ENCODE measurements around the gene FAM216A. TPM values are rescaled to one million over a fixed set of nuclear protein-coding genes. Genes with fewer than 3 reads are reported as not detected.

The FAM216A gene
- total and polyA plus RNA-seq, 4 experiments from 2014 or later: 7.5 to 16.9 (median 12.7) TPM

- Histone ChIP-seq H3K9me3 (ENCODE audit: control insufficient read depth in 1 of 2, low read length in 2 of 2) (no peaks in the 10 kb centered on the region), H3K4me1 (ENCODE audit: insufficient read depth, low read length) (no peaks in the 10 kb centered on the region), H3K27ac (ENCODE audit: low read depth, low read length) (no peak overlapping the region), H3K27me3 (ENCODE audit: insufficient read depth, low read length) (no peaks in the 10 kb centered on the region), H3K36me3 (ENCODE audit: insufficient read depth, low read length) (no peaks in the 10 kb centered on the region), H3K4me3 (ENCODE audit: low read length in 2 of 2) (no peak overlapping the region)
- intact Hi-C loops (cut with micrococcal nuclease): no loop called here
- Mint-ChIP-seq H3K4me3 (no peak overlapping the region), H3K4me1 (peaks cover 0 to 6% (median 3%) of the 10 kb centered on the region in 4 donors), H3K9me3 (no peaks in the 10 kb centered on the region), H3K36me3 (peaks cover 24 to 29% of the 10 kb centered on the region in 2 donors), H3K27ac (peak overlapping the region in 3 of 7 donors; percentile 7 to 49 (median 19)), H3K27me3 (no peaks in the 10 kb centered on the region)
- no peak for DNase-seq
- ChIA-PET CTCF (ENCODE audit: partially characterized antibody) (interaction anchor here (0.7 to 4.3 kb wide), 3 partner anchors 9 to 73 kb away, joined by 3 to 27 read pairs (median 3); no protein-coding TSS in a partner anchor), POLR2A (ENCODE audit: partially characterized antibody) (interaction anchor here (0.6 to 0.7 kb wide), 2 partner anchors 60 to 63 kb away, joined by 3 to 4 read pairs; partner anchors contain the start of genes FAM216A and GPN3)
Observed at GRCh38 chr12:110528277-110528839, 59.7 kb downstream of the FAM216A start.

- no peak overlapping the region for H3K4me3 ChIP-seq (ENCODE audit: low read length in 2 of 2)
- intact Hi-C loops (cut with micrococcal nuclease): no loop called here
- H3K9me3 ChIP-seq (ENCODE audit: control insufficient read depth in 1 of 2, low read length in 2 of 2): no peaks in the 10 kb centered on the region
- H3K27ac ChIP-seq (ENCODE audit: low read depth, low read length): no peak overlapping the region
- no peak for DNase-seq
- H3K4me3 Mint-ChIP-seq: no peak overlapping the region
- H3K27me3 ChIP-seq (ENCODE audit: insufficient read depth, low read length): no peaks in the 10 kb centered on the region
- ChIA-PET POLR2A (ENCODE audit: partially characterized antibody) (interaction anchor here (1.1 kb wide), 1 partner anchor 28 kb away, joined by 4 read pairs; the partner anchor contains the start of gene RAD9B), CTCF (ENCODE audit: partially characterized antibody) (no interaction called here)
- peaks cover 0 to 2% (median 0%) of the 10 kb centered on the region in 8 donors for H3K9me3 Mint-ChIP-seq
- H3K36me3 Mint-ChIP-seq: peaks cover 30 to 40% of the 10 kb centered on the region in 2 donors
- H3K27me3 Mint-ChIP-seq: no peaks in the 10 kb centered on the region
- peaks cover 4% of the 10 kb centered on the region for H3K36me3 ChIP-seq (ENCODE audit: insufficient read depth, low read length)
- peak overlapping the region in 1 of 7 donors; percentile 18 for H3K27ac Mint-ChIP-seq
- H3K4me1 Mint-ChIP-seq: peaks cover 1 to 6% (median 3%) of the 10 kb centered on the region in 4 donors
- no peaks in the 10 kb centered on the region for H3K4me1 ChIP-seq (ENCODE audit: insufficient read depth, low read length)
Observed at GRCh38 chr12:110530511-110530910, 61.9 kb downstream of the FAM216A start.

GRCh38 chr12:110531741-110532333 is 63.2 kb downstream of the FAM216A start:
- H3K27me3 ChIP-seq (ENCODE audit: insufficient read depth, low read length): no peaks in the 10 kb centered on the region
- no peak overlapping the region for H3K27ac ChIP-seq (ENCODE audit: low read depth, low read length)
- intact Hi-C loops (cut with micrococcal nuclease): no loop called here
- ChIA-PET CTCF (ENCODE audit: partially characterized antibody) (interaction anchor here (1.1 to 3.9 kb wide), 2 partner anchors 20 to 70 kb away, joined by 7 to 25 read pairs; no protein-coding TSS in a partner anchor), POLR2A (ENCODE audit: partially characterized antibody) (interaction anchor here (1.6 kb wide), 1 partner anchor 20 kb away, joined by 3 read pairs; no protein-coding TSS in a partner anchor)
- peak overlapping the region in 3 of 7 donors; percentile 1 to 28 (median 24) for H3K27ac Mint-ChIP-seq
- no peaks in the 10 kb centered on the region for H3K9me3 ChIP-seq (ENCODE audit: control insufficient read depth in 1 of 2, low read length in 2 of 2)
- no peaks in the 10 kb centered on the region for H3K4me1 ChIP-seq (ENCODE audit: insufficient read depth, low read length)
- peaks cover 0 to 2% (median 0%) of the 10 kb centered on the region in 8 donors for H3K9me3 Mint-ChIP-seq
- H3K4me3 Mint-ChIP-seq: no peak overlapping the region
- DNase-seq: no peak
- no peak overlapping the region for H3K4me3 ChIP-seq (ENCODE audit: low read length in 2 of 2)
- no peaks in the 10 kb centered on the region for H3K27me3 Mint-ChIP-seq
- H3K36me3 Mint-ChIP-seq: peaks cover 38 to 52% of the 10 kb centered on the region in 2 donors
- peaks cover 17% of the 10 kb centered on the region for H3K36me3 ChIP-seq (ENCODE audit: insufficient read depth, low read length)
- peaks cover 1 to 6% (median 3%) of the 10 kb centered on the region in 4 donors for H3K4me1 Mint-ChIP-seq

- ChIA-PET POLR2A (ENCODE audit: partially characterized antibody) (interaction anchor here (0.6 to 1.6 kb wide), 2 partner anchors 19 to 64 kb away, joined by 3 read pairs; partner anchors contain the start of gene FAM216A), CTCF (ENCODE audit: partially characterized antibody) (interaction anchor here (1.1 to 3.9 kb wide), 2 partner anchors 19 to 69 kb away, joined by 7 to 25 read pairs; no protein-coding TSS in a partner anchor)
- no peak for DNase-seq
- Mint-ChIP-seq H3K27me3 (no peaks in the 10 kb centered on the region), H3K4me3 (no peak overlapping the region), H3K9me3 (peaks cover 0 to 2% (median 0%) of the 10 kb centered on the region in 8 donors), H3K36me3 (peaks cover 44 to 58% of the 10 kb centered on the region in 2 donors), H3K27ac (no peak overlapping the region), H3K4me1 (peaks cover 1 to 6% (median 3%) of the 10 kb centered on the region in 4 donors)
- no peaks in the 10 kb centered on the region for H3K4me1 ChIP-seq (ENCODE audit: insufficient read depth, low read length)
- H3K36me3 ChIP-seq (ENCODE audit: insufficient read depth, low read length): peaks cover 24% of the 10 kb centered on the region
- intact Hi-C loops (cut with micrococcal nuclease): no loop called here
- no peak overlapping the region for H3K4me3 ChIP-seq (ENCODE audit: low read length in 2 of 2)
- no peaks in the 10 kb centered on the region for H3K27me3 ChIP-seq (ENCODE audit: insufficient read depth, low read length)
- no peaks in the 10 kb centered on the region for H3K9me3 ChIP-seq (ENCODE audit: control insufficient read depth in 1 of 2, low read length in 2 of 2)
- H3K27ac ChIP-seq (ENCODE audit: low read depth, low read length): no peak overlapping the region
Observed at GRCh38 chr12:110532644-110533043, 64.0 kb downstream of the FAM216A start.

GRCh38 chr12:110533607-110534006 is 65.0 kb downstream of the FAM216A start:
- Histone ChIP-seq H3K27me3 (ENCODE audit: insufficient read depth, low read length) (no peaks in the 10 kb centered on the region), H3K36me3 (ENCODE audit: insufficient read depth, low read length) (peaks cover 33% of the 10 kb centered on the region), H3K27ac (ENCODE audit: low read depth, low read length) (no peak overlapping the region), H3K4me1 (ENCODE audit: insufficient read depth, low read length) (no peaks in the 10 kb centered on the region), H3K9me3 (ENCODE audit: control insufficient read depth in 1 of 2, low read length in 2 of 2) (no peaks in the 10 kb centered on the region), H3K4me3 (ENCODE audit: low read length in 2 of 2) (no peak overlapping the region)
- peak overlapping the region in 2 of 7 donors; percentile 18 to 43 for H3K27ac Mint-ChIP-seq
- peaks cover 0 to 6% (median 2%) of the 10 kb centered on the region in 4 donors for H3K4me1 Mint-ChIP-seq
- H3K9me3 Mint-ChIP-seq: peaks cover 0 to 2% (median 0%) of the 10 kb centered on the region in 8 donors
- H3K27me3 Mint-ChIP-seq: no peaks in the 10 kb centered on the region
- no peak for DNase-seq
- H3K4me3 Mint-ChIP-seq: no peak overlapping the region
- H3K36me3 Mint-ChIP-seq: peaks cover 48 to 65% of the 10 kb centered on the region in 2 donors
- ChIA-PET CTCF (ENCODE audit: partially characterized antibody) (interaction anchor here (0.6 to 3.9 kb wide), 3 partner anchors 18 to 68 kb away, joined by 4 to 25 read pairs (median 4); no protein-coding TSS in a partner anchor), POLR2A (ENCODE audit: partially characterized antibody) (interaction anchor here (1.1 kb wide), 1 partner anchor 8 kb away, joined by 3 read pairs; no protein-coding TSS in a partner anchor)
- intact Hi-C loops (cut with micrococcal nuclease): no loop called here

GRCh38 chr12:110534811-110535210 is 66.2 kb downstream of the FAM216A start:
- Histone ChIP-seq H3K9me3 (ENCODE audit: control insufficient read depth in 1 of 2, low read length in 2 of 2) (no peaks in the 10 kb centered on the region), H3K27me3 (ENCODE audit: insufficient read depth, low read length) (no peaks in the 10 kb centered on the region), H3K4me1 (ENCODE audit: insufficient read depth, low read length) (no peaks in the 10 kb centered on the region), H3K27ac (ENCODE audit: low read depth, low read length) (no peak overlapping the region), H3K36me3 (ENCODE audit: insufficient read depth, low read length) (peaks cover 45% of the 10 kb centered on the region), H3K4me3 (ENCODE audit: low read length in 2 of 2) (no peak overlapping the region)
- intact Hi-C loops (cut with micrococcal nuclease): no loop called here
- Mint-ChIP-seq H3K27me3 (no peaks in the 10 kb centered on the region), H3K4me3 (no peak overlapping the region), H3K36me3 (peaks cover 51 to 72% of the 10 kb centered on the region in 2 donors), H3K9me3 (peaks cover 0 to 2% (median 0%) of the 10 kb centered on the region in 8 donors), H3K4me1 (peaks cover 0 to 6% (median under 1%) of the 10 kb centered on the region in 4 donors), H3K27ac (peak overlapping the region in 2 of 7 donors; percentile 53 to 75)
- DNase-seq: no peak
- ChIA-PET POLR2A (ENCODE audit: partially characterized antibody) (interaction anchor here (1.1 to 1.3 kb wide), 3 partner anchors 9 to 41 kb away, joined by 3 to 5 read pairs (median 3); partner anchors contain the start of genes RAD9B and VPS29), CTCF (ENCODE audit: partially characterized antibody) (interaction anchor here (0.8 to 3.9 kb wide), 3 partner anchors 17 to 104 kb away, joined by 4 to 25 read pairs (median 11); no protein-coding TSS in a partner anchor)
